Measurements from ENCODE around the gene SLC28A2. TPM values are rescaled to one million over a fixed set of nuclear protein-coding genes. Genes with fewer than 3 reads are reported as not detected.
"Not testable (repeated sequence)": the region's sequence is repeated elsewhere in the genome, so short reads cannot be mapped to it uniquely, and the experiment has no call there.

SLC28A2 gene
- polyA plus RNA-seq, 2 of the 4 experiments (the other 2 are of a cell fraction) = 0.35 TPM; not detected in 1

DNA sequence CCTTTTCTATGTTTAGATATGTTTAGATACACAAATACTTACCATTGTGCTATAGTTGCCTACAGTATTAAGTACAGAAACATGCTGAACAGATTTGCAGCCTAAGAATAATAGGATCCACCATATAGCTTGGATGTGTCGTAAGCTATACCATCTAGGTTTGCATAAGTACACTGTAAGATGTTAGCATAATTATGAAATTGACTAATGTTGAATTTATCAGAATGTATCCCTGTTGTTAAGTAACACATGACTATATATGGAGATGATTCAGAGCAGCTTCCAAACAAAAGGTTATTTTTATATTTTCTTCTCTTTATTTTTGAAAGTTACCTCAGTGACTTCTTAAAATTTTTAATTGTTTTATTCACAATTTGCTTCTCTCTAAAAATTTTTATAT is 2.4 kb downstream of the SLC28A2 start:
- no peak for DNase-seq (ENCODE audit: low read depth in 1 of 2, low spot score in 1 of 2)
- Histone ChIP-seq H3K4me3 (no peak overlapping the region), H3K4me1 (0 out of 3 replicates have a peak, but pooled peaks cover 3% of the 10 kb centered on the region), H3K27ac (no peak overlapping the region), H3K9me3 (no peaks in the 10 kb centered on the region), H3K4me2 (no peak overlapping the region)
- CTCF ChIA-PET = no interaction called here
- no peak for FAIRE-seq
- POLR2A ChIA-PET = no interaction called here
- ATAC-seq = no peak
- WGBS (ENCODE audit: missing lambda C conversion rate) = 100% methylated on average over 1 of the region's 1 CpG
- TF ChIP-seq, protein P1, sequence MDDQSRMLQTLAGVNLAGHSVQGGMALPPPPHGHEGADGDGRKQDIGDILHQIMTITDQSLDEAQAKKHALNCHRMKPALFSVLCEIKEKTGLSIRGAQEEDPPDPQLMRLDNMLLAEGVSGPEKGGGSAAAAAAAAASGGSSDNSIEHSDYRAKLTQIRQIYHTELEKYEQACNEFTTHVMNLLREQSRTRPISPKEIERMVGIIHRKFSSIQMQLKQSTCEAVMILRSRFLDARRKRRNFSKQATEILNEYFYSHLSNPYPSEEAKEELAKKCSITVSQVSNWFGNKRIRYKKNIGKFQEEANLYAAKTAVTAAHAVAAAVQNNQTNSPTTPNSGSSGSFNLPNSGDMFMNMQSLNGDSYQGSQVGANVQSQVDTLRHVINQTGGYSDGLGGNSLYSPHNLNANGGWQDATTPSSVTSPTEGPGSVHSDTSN (IDR thresholded peaks at IDR 0.05) = no peak
- TF ChIP-seq PHF8 (IDR thresholded peaks at IDR 0.05; ENCODE audit: borderline replicate concordance, low read depth) = no peak
- no peak for TF ChIP-seq ESRRA (IDR thresholded peaks at IDR 0.05; ENCODE audit: borderline replicate concordance, low read length)
- no peak for TF ChIP-seq POLR2AphosphoS2 (conservative IDR thresholded peaks at IDR 0.05; ENCODE audit: low read length)
- no peak for TF ChIP-seq NPAS2 (CRISPR knock-in tag; IDR thresholded peaks at IDR 0.05; ENCODE audit: borderline replicate concordance)
- TF ChIP-seq GATA3 (IDR thresholded peaks at IDR 0.05; ENCODE audit: borderline replicate concordance) = no peak
- no peak for TF ChIP-seq NR3C1 (IDR thresholded peaks at IDR 0.05)
- TF ChIP-seq MAFK (IDR thresholded peaks at IDR 0.05; ENCODE audit: partially characterized antibody) = no peak
- no peak for TF ChIP-seq HEYL (CRISPR knock-in tag; IDR thresholded peaks at IDR 0.05)
- TF ChIP-seq SREBF2 (IDR thresholded peaks at IDR 0.05) = no peak
- TF ChIP-seq RCOR1 (IDR thresholded peaks at IDR 0.05; ENCODE audit: low read depth, low read length) = no peak
- no peak for TF ChIP-seq HDAC2 (IDR thresholded peaks at IDR 0.05)
- no peak for TF ChIP-seq RFX5 (IDR thresholded peaks at IDR 0.05)
- TF ChIP-seq, protein P2, sequence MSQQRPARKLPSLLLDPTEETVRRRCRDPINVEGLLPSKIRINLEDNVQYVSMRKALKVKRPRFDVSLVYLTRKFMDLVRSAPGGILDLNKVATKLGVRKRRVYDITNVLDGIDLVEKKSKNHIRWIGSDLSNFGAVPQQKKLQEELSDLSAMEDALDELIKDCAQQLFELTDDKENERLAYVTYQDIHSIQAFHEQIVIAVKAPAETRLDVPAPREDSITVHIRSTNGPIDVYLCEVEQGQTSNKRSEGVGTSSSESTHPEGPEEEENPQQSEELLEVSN (IDR thresholded peaks at IDR 0.05; ENCODE audit: borderline replicate concordance, low read depth) = no peak
- no peak for TF ChIP-seq RNF2 (IDR thresholded peaks at IDR 0.05; ENCODE audit: borderline replicate concordance, low read depth)
- no peak for TF ChIP-seq MYC (IDR thresholded peaks at IDR 0.05; ENCODE audit: borderline replicate concordance, low read length)
- TF ChIP-seq, protein P3, sequence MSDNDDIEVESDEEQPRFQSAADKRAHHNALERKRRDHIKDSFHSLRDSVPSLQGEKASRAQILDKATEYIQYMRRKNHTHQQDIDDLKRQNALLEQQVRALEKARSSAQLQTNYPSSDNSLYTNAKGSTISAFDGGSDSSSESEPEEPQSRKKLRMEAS (IDR thresholded peaks at IDR 0.05) = no peak

DNA sequence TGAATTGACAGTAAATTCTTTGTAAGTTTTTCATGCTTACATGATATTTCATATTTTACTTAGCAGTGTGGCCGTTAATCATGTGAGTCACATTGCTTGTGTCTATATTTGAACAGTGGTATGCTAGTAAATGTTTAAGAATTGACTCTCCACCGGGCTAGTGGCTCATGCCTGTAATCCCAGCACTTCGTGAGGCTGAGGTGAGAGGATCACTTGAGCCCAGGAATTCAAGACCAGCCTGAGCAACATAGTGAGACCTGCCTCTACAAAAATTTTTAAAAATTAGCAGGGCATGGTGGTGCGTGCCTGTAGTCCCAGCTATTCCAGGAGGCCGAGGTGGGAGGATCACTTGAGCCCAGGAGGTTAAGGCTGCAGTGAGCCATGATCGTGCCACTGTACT is 2.8 kb downstream of the SLC28A2 start:
- CTCF ChIA-PET; H3K27ac ChIP-seq; H3K4me2 ChIP-seq; FAIRE-seq; POLR2A ChIA-PET; H3K4me3 ChIP-seq; H3K4me1 ChIP-seq; H3K9me3 ChIP-seq; TF ChIP-seq FOSL2 (IDR thresholded peaks at IDR 0.05): not testable (repeated sequence)
- DNase-seq (ENCODE audit: low read depth in 1 of 2, low spot score in 1 of 2) (peak in 1 of 2 experiments; percentile 30), ATAC-seq (peak in 1 of 2 experiments; percentile 86; a peak in 3 of 6 replicates)
- 16% methylated on average over 6 of the region's 6 CpGs for WGBS (ENCODE audit: missing lambda C conversion rate)
- 0 out of 2 replicates have a peak, but pooled peaks have one; percentile 22 for TF ChIP-seq FOSL2 (CRISPR knock-in tag; IDR thresholded peaks at IDR 0.05)

DNA sequence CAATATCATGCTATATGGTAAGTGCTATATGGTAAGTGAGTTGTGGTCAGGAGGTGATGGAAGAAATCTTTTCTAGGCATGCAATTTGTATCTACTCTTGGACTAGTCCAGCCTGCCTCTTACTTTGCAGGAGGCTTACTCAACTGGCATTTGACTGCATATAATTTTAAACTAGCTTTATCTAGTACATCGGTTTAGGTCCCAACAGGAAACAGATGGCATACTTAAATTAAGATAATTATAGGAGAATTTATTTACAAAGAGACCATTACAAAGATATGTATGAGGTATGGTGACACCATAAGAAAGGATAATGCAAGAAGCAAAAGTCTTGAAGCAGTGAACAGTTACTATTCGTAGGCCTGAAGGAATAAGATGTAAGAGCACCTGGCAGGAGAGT is 7.8 kb downstream of the SLC28A2 start:
- 28% methylated on average over 2 of the region's 2 CpGs for WGBS (ENCODE audit: missing lambda C conversion rate)
- H3K4me2 ChIP-seq = no peak overlapping the region
- DNase-seq (ENCODE audit: low read depth in 1 of 2, low spot score in 1 of 2) (no peak), ATAC-seq (no peak), FAIRE-seq (no peak)
- no peak overlapping the region for H3K4me3 ChIP-seq
- H3K27ac ChIP-seq = no peak overlapping the region
- 0 out of 3 replicates have a peak, but pooled peaks cover 3% of the 10 kb centered on the region for H3K4me1 ChIP-seq
- ChIA-PET POLR2A (no interaction called here), CTCF (interaction anchor here (1.8 kb wide), 1 partner anchor 97 kb away, joined by 6 read pairs; no protein-coding TSS in a partner anchor)
- TF ChIP-seq HEYL (CRISPR knock-in tag; IDR thresholded peaks at IDR 0.05) = no peak
- no peak for TF ChIP-seq RNF2 (IDR thresholded peaks at IDR 0.05; ENCODE audit: borderline replicate concordance, low read depth)
- no peak for TF ChIP-seq JUN (IDR thresholded peaks at IDR 0.05)
- no peak for TF ChIP-seq RFX5 (IDR thresholded peaks at IDR 0.05)
- no peak for TF ChIP-seq NFE2L2 (conservative IDR thresholded peaks at IDR 0.05; ENCODE audit: low read length)
- no peak for TF ChIP-seq CBX8 (IDR thresholded peaks at IDR 0.05)
- TF ChIP-seq HOXB13 (CRISPR knock-in tag; IDR thresholded peaks at IDR 0.05; ENCODE audit: low read depth) = no peak
- no peak for TF ChIP-seq JUNB (IDR thresholded peaks at IDR 0.05)
- H3K9me3 ChIP-seq = no peaks in the 10 kb centered on the region
